Measurements from ENCODE around the gene VENTX.

DNA sequence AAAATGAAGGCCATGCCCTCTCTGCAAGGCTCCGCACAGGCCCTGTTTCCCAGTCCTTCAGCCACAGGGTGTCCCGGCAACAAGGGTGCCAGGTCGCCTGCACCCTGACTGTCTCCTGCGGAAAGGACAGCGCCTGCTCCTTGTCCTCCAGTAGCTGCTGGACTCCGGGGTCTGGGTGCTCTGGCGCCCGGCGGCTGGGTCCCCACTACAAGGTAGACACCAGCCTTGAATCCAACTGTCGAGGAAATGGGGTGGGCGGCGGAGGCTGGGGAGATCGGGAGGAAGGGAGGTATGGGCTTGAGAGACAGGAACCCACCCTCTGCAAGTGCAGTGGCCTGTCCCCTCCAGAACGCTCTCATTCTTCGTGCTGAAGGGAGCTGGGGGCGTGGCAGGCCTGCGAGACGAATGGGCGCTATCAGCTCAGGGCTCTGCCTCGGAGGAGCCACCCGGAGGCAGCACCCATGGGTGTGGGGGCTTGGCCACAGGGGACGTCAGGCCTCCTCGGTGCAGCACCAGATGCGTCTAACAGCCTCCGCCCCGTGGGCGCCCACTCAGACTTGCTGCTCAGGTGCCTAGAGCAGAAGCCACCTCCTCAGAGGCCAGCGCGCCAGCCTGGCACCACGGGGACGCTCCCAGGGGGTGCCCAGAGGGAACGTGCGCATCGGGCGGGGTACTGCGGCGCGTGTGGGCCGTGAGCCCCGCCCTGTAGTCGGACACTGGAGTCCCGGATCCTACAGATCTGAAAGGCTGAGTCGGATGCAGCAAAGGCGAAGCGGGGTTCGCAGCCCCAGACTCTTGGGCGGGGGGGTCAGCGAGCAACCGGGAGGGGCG, 23.5 kb downstream of the VENTX start:
- TF ChIP-seq, protein P1, sequence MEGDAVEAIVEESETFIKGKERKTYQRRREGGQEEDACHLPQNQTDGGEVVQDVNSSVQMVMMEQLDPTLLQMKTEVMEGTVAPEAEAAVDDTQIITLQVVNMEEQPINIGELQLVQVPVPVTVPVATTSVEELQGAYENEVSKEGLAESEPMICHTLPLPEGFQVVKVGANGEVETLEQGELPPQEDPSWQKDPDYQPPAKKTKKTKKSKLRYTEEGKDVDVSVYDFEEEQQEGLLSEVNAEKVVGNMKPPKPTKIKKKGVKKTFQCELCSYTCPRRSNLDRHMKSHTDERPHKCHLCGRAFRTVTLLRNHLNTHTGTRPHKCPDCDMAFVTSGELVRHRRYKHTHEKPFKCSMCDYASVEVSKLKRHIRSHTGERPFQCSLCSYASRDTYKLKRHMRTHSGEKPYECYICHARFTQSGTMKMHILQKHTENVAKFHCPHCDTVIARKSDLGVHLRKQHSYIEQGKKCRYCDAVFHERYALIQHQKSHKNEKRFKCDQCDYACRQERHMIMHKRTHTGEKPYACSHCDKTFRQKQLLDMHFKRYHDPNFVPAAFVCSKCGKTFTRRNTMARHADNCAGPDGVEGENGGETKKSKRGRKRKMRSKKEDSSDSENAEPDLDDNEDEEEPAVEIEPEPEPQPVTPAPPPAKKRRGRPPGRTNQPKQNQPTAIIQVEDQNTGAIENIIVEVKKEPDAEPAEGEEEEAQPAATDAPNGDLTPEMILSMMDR (IDR thresholded peaks at IDR 0.05), result no peak
- TF ChIP-seq POLR2A (IDR thresholded peaks at IDR 0.05; ENCODE audit: low read depth) (no peak), POLR2AphosphoS5 (IDR thresholded peaks at IDR 0.05) (no peak)
